HUES64 (cell line): ENCODE data around the gene PSMD8.
"Not testable (repeated sequence)": the region's sequence is repeated elsewhere in the genome, so short reads cannot be mapped to it uniquely, and the experiment has no call there.

Experiments
- H3K27ac ChIP-seq: 2 replicates; pipeline ENCODE4 v1.7.0; 2013; ENCODE audit warnings: low read depth, low read length, inconsistent platforms
- H3K27me3 ChIP-seq: 2 replicates; pipeline ENCODE4 v1.6.1; 2013; ENCODE audit warnings: mild to moderate bottlenecking, low read length; ENCODE audit not compliant: insufficient read depth
- H3K36me3 ChIP-seq: 2 replicates; pipeline ENCODE4 v1.6.1; 2013; ENCODE audit warnings: mild to moderate bottlenecking, low read length; ENCODE audit not compliant: insufficient read depth
- H3K4me1 ChIP-seq: 2 replicates; pipeline ENCODE4 v1.6.1; 2013; ENCODE audit warnings: mild to moderate bottlenecking, low read length, moderate library complexity; ENCODE audit not compliant: insufficient read depth
- H3K4me3 ChIP-seq: 2 replicates; pipeline ENCODE4 v1.5.1; 2013; ENCODE audit warnings: mild to moderate bottlenecking, low read length, moderate library complexity
- H3K9ac ChIP-seq: 2 replicates; pipeline ENCODE4 v1.6.1; 2013; ENCODE audit warnings: mild to moderate bottlenecking, low read depth, low read length
- H3K9me3 ChIP-seq: 2 replicates; pipeline ENCODE4 v1.6.1; 2013; ENCODE audit warnings: low read depth, low read length; ENCODE audit not compliant: insufficient read depth
- WGBS: fragments of 150-250, 120-280 bp; methylation state at CpG from one replicate; pipeline ENCODE4 v1.1.7; 2013; ENCODE audit warnings: missing lambda C conversion rate; 5-methylcytosine and 5-hydroxymethylcytosine counted together

The PSMD8 gene

DNA sequence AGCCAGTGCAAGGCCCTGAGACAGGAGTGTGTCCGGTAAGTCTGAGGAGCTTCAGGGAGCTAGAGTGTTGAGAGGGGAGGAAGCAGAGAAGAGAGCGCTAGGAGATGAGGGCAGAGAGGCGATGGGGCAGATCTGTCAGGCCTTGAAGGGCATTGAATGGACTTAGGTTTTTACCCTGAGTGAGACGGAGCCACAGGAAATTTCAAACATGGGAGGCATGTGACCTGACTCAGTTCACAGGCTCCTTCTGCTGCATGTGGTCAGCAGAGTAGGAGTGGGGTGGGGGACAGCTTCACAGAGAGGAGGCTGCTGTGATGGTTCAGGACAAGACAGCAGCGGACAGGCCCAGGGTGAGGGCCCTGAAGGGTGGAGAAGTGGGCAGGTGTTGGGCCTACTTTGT is 26.0 kb downstream of the PSMD8 start:
- Histone ChIP-seq H3K9me3 (no peaks in the 10 kb centered on the region), H3K27ac (no peak overlapping the region), H3K27me3 (peaks cover 62% of the 10 kb centered on the region), H3K36me3 (no peaks in the 10 kb centered on the region), H3K4me3 (no peak overlapping the region), H3K4me1 (no peaks in the 10 kb centered on the region), H3K9ac (no peak overlapping the region)
- WGBS: 68% methylated on average over 5 of the region's 5 CpGs

DNA sequence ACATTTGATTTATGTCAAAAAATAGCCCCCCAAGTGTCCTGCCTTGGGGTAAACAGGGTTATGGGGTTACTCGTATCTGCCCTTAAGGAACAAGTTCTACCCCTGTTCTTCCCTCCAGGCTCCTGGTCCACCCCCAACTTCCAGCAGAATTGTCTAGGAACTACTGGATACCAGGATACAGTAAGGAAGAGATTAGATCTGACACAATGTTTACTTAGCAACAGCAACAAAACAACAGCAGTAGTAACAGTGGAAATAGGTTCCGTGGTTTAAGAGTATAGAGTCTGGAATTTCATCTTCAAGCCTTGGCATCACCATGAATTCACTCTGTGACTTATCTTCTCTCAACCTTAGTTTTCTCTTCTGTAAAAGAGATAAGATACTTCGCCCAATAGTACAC is 26.8 kb downstream of the PSMD8 start:
- Histone ChIP-seq H3K27ac (no peak overlapping the region), H3K9me3 (no peaks in the 10 kb centered on the region), H3K4me3 (no peak overlapping the region), H3K9ac (no peak overlapping the region), H3K27me3 (peaks cover 56% of the 10 kb centered on the region), H3K36me3 (no peaks in the 10 kb centered on the region), H3K4me1 (no peaks in the 10 kb centered on the region)
- 81% methylated on average over 2 of the region's 3 CpGs for WGBS

DNA sequence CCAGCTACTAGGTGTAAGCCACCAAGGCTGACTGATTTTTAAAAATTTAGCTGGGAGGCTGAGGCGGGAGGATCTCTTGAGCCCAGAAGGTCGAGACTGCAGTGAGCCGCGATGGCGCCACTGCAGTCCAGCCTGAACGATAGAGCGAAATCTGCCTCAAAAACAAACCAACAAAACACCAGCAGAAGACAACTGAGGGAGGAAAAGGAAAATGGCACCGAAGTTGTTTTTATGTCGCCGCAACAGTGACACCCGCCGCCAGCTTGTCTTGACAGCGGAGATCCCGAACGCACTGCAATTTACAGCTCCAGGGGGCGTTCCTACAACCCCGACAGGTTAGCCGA is 28.2 kb downstream of the PSMD8 start:
- H3K9me3 ChIP-seq: no peaks in the 10 kb centered on the region
- H3K4me3 ChIP-seq: peak overlapping the region; percentile 36
- no peak overlapping the region for H3K9ac ChIP-seq
- peaks cover 42% of the 10 kb centered on the region for H3K27me3 ChIP-seq
- H3K36me3 ChIP-seq: 0 out of 2 replicates have a peak, but pooled peaks cover 4% of the 10 kb centered on the region
- 11% methylated on average over 18 of the region's 18 CpGs for WGBS
- H3K4me1 ChIP-seq: no peaks in the 10 kb centered on the region
- no peak overlapping the region for H3K27ac ChIP-seq

DNA sequence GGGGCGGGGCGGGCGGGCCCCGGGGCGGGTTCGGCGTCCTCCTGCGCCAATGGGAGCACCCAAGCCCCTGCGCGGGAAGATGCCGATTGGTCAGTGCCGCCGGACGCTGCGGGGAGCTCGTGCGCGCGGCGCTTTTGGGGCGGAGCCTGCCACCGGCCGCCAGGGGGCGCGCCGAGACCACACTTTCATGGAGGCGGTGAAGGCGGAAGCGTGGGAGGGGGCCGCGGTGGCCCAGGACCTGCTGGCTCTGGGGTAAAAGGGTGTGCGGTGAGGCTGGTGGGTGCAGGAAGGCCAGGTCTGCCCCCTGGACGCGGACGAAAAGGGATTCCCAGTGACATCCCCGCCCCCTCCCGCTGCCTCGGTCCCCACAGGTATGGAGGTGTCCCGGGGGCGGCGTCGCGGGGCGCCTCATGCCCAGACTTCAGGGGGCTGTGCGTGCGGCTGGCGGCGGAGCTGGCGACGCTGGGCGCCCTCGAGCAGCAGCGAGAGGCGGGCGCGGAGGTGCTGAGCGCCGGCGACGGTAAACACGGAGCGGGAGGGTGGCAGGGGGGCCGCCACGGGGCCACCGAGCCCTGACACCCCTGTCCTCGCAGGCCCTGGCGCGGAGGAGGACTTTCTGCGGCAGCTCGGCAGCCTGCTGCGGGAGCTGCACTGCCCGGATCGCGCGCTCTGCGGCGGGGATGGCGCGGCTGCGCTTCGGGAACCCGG is 28.8 kb downstream of the PSMD8 start, which contains the start of gene FAM98C:
Gene FAM98C (plus strand): TSS at position 127 of the 708 bp plus-strand sequence. CDS start 61 bp downstream, at position 188.
- WGBS: under 1% methylated on average over 82 of the region's 82 CpGs
- Histone ChIP-seq H3K4me1 (no peaks in the 10 kb centered on the region), H3K27me3 (peaks cover 36% of the 10 kb centered on the region), H3K27ac (no peak within 1 kb of the TSS), H3K36me3 (0 out of 2 replicates have a peak, but pooled peaks cover 4% of the 10 kb centered on the region), H3K4me3 (peak within 1 kb of the TSS; percentile 68), H3K9ac (peak within 1 kb of the TSS; percentile 53), H3K9me3 (no peaks in the 10 kb centered on the region)

DNA sequence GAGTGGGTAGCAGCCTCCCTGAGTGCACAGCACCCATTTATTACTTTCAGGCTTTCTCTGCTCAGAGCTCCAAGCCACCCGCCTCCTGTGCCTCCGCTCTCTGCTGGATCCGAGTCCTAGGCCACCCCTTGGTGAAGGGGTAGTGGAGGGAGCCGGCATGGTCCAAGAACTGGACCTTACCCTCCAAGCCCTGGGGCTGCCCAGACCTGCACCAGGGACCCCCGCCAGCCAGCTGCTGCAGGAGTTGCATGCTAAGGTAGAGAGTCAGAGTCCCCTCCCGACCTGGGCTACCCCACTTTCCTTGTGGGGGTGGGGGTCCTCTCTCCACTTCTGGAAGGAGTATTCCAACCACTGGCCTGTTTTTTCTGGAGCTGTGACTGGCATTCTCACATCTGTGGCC is 30.5 kb downstream of the PSMD8 start:
- H3K9me3 ChIP-seq: no peaks in the 10 kb centered on the region
- no peak overlapping the region for H3K27ac ChIP-seq
- 0 out of 2 replicates have a peak, but pooled peaks cover 4% of the 10 kb centered on the region for H3K36me3 ChIP-seq
- peaks cover 21% of the 10 kb centered on the region for H3K27me3 ChIP-seq
- no peaks in the 10 kb centered on the region for H3K4me1 ChIP-seq
- no peak overlapping the region for H3K4me3 ChIP-seq
- WGBS: 89% methylated on average over 6 of the region's 6 CpGs
- H3K9ac ChIP-seq: no peak overlapping the region

DNA sequence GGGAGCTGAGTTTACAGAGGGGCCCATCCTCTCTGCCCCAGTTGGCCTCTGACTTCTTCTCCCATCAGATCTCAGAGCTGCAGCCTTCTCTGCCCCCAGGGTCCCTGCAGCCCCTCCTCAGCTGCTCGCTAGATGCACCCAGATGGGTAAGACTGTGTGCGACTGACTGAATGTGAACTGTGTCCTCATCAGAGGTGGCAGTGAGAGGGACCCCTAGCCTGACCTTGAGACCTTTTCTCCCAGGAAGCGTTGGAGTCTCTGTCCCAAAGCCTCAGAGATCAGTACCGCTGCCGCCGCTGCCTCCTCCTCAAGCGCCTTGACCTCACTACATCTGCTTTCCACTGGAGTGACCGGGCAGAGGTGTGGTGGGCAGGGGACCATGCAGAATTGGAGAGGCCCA is 30.9 kb downstream of the PSMD8 start:
- H3K36me3 ChIP-seq: 0 out of 2 replicates have a peak, but pooled peaks cover 4% of the 10 kb centered on the region
- no peak overlapping the region for H3K27ac ChIP-seq
- no peak overlapping the region for H3K4me3 ChIP-seq
- WGBS: 90% methylated on average over 8 of the region's 8 CpGs
- no peak overlapping the region for H3K9ac ChIP-seq
- H3K9me3 ChIP-seq: no peaks in the 10 kb centered on the region
- peaks cover 16% of the 10 kb centered on the region for H3K27me3 ChIP-seq
- no peaks in the 10 kb centered on the region for H3K4me1 ChIP-seq

DNA sequence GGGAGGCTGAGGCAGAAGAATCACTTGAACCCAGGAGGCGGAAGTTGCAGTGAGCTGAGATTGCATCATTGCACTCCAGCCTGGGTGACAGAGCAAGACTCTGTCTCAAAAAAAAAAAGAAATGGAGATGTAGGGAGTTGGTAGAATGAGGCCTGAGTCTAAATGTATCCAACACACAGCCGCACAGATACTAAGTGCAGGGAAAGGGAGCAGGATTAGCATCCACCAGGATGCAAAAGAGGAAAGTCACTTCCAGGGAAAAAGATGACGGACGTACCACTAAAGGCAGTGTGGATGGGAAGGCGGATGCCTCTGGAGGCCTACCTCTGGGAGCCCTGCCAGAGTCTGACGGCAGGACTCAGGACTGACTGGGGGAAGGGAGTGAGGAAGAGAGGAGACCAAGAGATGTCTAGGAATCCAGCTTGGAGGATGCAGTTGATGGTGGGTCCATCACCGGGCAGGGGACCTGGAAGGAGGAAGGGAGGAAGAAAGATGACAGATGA is 35.3 kb downstream of the PSMD8 start:
- 94% methylated on average over 7 of the region's 7 CpGs for WGBS

DNA sequence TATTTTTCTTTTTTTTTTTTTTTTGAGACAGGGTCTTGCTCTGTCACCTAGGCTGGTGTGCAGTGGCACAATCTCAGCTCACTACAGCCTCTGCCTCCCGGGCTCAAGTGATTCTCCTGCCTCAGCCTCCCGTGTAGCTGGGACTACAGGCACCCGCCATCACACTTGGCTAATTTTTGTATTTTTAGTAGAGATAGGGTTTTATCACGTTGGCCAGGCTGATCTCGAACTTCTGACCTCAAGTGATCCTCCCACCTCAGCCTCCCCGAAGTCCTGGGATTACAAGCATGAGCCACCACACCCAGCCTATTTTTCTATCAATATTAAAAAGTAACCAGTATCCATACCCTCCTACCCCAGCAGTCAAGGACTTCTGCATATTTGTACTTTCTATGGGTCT is 36.0 kb downstream of the PSMD8 start:
- H3K27me3 ChIP-seq, H3K9ac ChIP-seq, H3K4me3 ChIP-seq, H3K27ac ChIP-seq, H3K4me1 ChIP-seq, H3K9me3 ChIP-seq, H3K36me3 ChIP-seq: not testable (repeated sequence)
- WGBS: 92% methylated on average over 6 of the region's 6 CpGs

More for the DNA sequence above, 35.3 kb downstream of the PSMD8 start:
- Histone ChIP-seq H3K9ac (no peak overlapping the region), H3K4me3 (no peak overlapping the region), H3K27me3 (no peaks in the 10 kb centered on the region), H3K9me3 (no peaks in the 10 kb centered on the region), H3K4me1 (no peaks in the 10 kb centered on the region), H3K27ac (no peak overlapping the region), H3K36me3 (0 out of 2 replicates have a peak, but pooled peaks cover 4% of the 10 kb centered on the region)

DNA sequence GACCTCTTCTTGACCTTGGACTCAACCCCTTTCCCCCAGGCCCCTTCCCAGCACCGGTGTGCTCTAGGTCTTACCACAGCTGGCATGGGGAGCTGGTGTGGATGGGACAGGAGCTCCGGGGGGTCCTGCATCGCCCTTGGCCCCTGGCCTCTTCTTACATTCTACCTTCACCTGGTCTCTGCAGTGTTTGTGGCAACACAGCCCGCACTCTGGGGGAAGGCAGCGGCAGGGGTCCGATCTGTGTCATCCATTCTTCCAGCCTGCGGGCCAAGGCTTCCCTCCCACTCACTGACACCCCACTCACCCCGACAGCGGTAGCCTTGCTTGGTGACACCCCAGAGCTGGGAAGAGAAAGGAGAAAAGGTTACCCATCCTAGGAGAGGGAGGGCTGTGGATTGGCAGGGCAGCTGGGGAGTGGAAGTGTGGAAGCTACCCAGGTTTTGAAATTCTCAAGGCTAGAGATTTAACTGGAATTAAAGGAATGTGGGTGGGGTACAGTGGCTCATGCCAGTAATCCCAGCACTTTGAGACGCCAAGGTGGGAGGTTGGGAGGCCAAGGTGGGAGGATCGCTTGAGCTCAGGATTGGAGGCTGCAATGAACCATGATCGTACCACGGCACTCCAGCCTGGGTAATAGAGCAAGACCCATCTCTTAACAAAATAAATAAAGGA is 36.8 kb downstream of the PSMD8 start:
- no peak overlapping the region for H3K9ac ChIP-seq
- 0 out of 2 replicates have a peak, but pooled peaks cover 4% of the 10 kb centered on the region for H3K36me3 ChIP-seq
- no peaks in the 10 kb centered on the region for H3K27me3 ChIP-seq
- no peaks in the 10 kb centered on the region for H3K4me1 ChIP-seq
- H3K27ac ChIP-seq: no peak overlapping the region
- H3K4me3 ChIP-seq: no peak overlapping the region
- 89% methylated on average over 12 of the region's 13 CpGs for WGBS
- H3K9me3 ChIP-seq: no peaks in the 10 kb centered on the region

DNA sequence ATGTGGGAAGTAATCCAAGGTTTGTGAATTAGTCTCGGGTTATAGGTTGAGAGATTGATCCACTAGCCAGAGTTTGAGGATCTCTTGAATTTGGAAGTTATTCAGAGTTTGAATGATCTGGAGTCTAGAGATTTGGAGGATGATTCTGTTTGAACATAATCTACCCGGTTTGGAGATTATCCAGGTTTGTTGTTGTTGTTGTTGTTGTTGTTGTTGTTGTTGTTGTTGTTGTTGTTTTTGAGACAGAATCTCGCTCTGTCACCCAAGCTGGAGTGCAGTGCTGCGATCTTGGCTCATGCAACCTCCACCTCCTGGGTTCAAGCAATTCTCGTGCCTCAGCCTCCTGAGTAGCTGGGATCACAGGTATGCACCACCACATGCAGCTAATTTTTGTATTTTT is 37.5 kb downstream of the PSMD8 start:
- H3K27ac ChIP-seq, H3K4me1 ChIP-seq, H3K36me3 ChIP-seq, H3K9me3 ChIP-seq, H3K27me3 ChIP-seq, H3K9ac ChIP-seq, H3K4me3 ChIP-seq: not testable (repeated sequence)
- 93% methylated on average over 5 of the region's 5 CpGs for WGBS

DNA sequence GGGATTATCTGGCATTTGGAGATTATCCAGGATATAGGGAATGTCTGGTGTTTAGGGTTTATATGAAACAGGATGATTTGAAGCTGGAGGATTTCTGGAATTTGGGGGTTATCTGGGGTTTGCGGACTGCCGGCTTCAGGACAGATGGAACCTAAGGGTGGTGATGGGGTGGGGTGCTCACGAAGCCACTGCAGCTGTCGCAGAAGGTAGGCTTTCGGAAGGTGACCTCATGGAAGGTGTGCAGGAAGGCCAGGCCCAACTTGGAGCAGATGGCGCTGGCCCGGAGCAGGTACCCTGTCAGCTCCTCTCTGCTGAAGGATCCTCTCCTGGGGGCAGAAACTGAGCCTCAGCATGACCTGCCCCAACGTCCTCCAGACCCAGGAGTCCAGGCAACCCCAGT is 38.1 kb downstream of the PSMD8 start:
- Histone ChIP-seq H3K27me3 (no peaks in the 10 kb centered on the region), H3K36me3 (no peaks in the 10 kb centered on the region), H3K27ac (no peak overlapping the region), H3K4me3 (no peak overlapping the region), H3K4me1 (no peaks in the 10 kb centered on the region), H3K9me3 (no peaks in the 10 kb centered on the region), H3K9ac (no peak overlapping the region)
- WGBS: 92% methylated on average over 8 of the region's 8 CpGs
